HEK293 (cell line): ENCODE data around the gene OSGEPL1.

Experiments
- CTCF ChIP-seq: fragments of 450-650 bp; formaldehyde crosslinking; IDR thresholded peaks from 2 replicates; pipeline ENCODE4 v1.5.1; 2016; ENCODE audit warnings: missing biosample characterization, missing genetic modification characterization
- TCF7L2 ChIP-seq: IDR thresholded peaks from 2 replicates; pipeline ENCODE4 v1.6.1; 2011; ENCODE audit warnings: low read depth, mild to moderate bottlenecking, inconsistent platforms, low read length, moderate library complexity, borderline replicate concordance
- YY2 ChIP-seq: fragments of 450-650 bp; formaldehyde crosslinking; IDR thresholded peaks from 2 replicates; pipeline ENCODE4 v1.5.1; 2016; ENCODE audit warnings: missing biosample characterization, missing genetic modification characterization
- ZFP37 ChIP-seq: fragments of 450-650 bp; formaldehyde crosslinking; IDR thresholded peaks from 2 replicates; pipeline ENCODE4 v1.5.1; 2016; ENCODE audit warnings: missing biosample characterization, missing genetic modification characterization
- ZFP41 ChIP-seq: fragments of 450-650 bp; formaldehyde crosslinking; IDR thresholded peaks from 2 replicates; pipeline ENCODE4 v1.5.1; 2016; ENCODE audit warnings: missing biosample characterization, missing genetic modification characterization, borderline replicate concordance
- ZNF37A ChIP-seq: fragments of 450-650 bp; IDR thresholded peaks from 2 replicates; pipeline ENCODE4 v1.5.1; 2018; ENCODE audit warnings: missing biosample characterization, missing genetic modification characterization
- ZNF473 ChIP-seq: fragments of 450-650 bp; formaldehyde crosslinking; IDR thresholded peaks from 2 replicates; pipeline ENCODE4 v1.5.1; 2017; ENCODE audit warnings: missing biosample characterization, missing genetic modification characterization
- ZNF513 ChIP-seq: fragments of 450-650 bp; IDR thresholded peaks from 2 replicates; pipeline ENCODE4 v1.5.1; 2018; ENCODE audit warnings: missing biosample characterization, missing genetic modification characterization
- ZNF549 ChIP-seq: fragments of 450-650 bp; IDR thresholded peaks from 2 replicates; pipeline ENCODE4 v1.5.1; 2018; ENCODE audit warnings: missing biosample characterization, missing genetic modification characterization, mild to moderate bottlenecking, inconsistent platforms, moderate library complexity
- ZNF830 ChIP-seq: fragments of 450-650 bp; IDR thresholded peaks from 2 replicates; pipeline ENCODE4 v1.5.0; 2018; ENCODE audit warnings: missing biosample characterization, missing genetic modification characterization, low read depth, mild to moderate bottlenecking, moderate library complexity
- ZSCAN5A ChIP-seq: fragments of 450-650 bp; formaldehyde crosslinking; IDR thresholded peaks from 2 replicates; pipeline ENCODE4 v1.5.1; 2016; ENCODE audit warnings: missing biosample characterization, missing genetic modification characterization

DNA sequence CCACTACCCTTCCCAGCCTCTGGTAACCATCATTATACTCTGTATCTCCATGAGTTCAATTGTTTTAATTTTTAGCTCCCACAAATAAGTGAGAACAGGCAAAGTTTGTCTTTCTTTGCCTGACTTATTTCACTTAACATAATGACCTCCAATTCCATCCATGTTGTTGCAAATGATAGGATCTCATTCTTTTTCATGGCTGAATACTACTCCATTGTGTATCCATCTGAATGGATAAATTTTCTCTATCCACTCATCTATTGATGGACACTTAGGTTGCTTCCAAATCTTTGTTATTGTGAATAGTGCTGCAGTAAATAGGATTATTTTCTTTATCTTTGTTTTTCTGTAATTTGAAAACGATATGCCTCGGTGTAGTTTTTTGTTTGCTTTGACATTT lies 61.9 kb downstream of the OSGEPL1 start:
- TF ChIP-seq ZNF37A (no peak), ZFP37 (no peak), ZFP41 (tag by site-specific recombination) (no peak), TCF7L2 (no peak), CTCF (tag by site-specific recombination) (no peak), ZNF473 (tag by site-specific recombination) (no peak), ZNF549 (tag by site-specific recombination) (no peak), ZNF830 (tag by site-specific recombination) (no peak), ZNF513 (tag by site-specific recombination) (no peak), YY2 (tag by site-specific recombination) (no peak), ZSCAN5A (tag by site-specific recombination) (no peak)
